HG03135 (cell line): Measurements from ENCODE around the gene TMEM59.

ENCODE experiments used
- ATAC-seq: cut with Tn5 transposase; IDR thresholded peaks from one replicate; pipeline ENCODE4 v1.9.1; 2021; ENCODE audit warnings: mild to moderate bottlenecking, moderate library complexity; ENCODE audit not compliant: unreplicated experiment

TMEM59 gene

DNA sequence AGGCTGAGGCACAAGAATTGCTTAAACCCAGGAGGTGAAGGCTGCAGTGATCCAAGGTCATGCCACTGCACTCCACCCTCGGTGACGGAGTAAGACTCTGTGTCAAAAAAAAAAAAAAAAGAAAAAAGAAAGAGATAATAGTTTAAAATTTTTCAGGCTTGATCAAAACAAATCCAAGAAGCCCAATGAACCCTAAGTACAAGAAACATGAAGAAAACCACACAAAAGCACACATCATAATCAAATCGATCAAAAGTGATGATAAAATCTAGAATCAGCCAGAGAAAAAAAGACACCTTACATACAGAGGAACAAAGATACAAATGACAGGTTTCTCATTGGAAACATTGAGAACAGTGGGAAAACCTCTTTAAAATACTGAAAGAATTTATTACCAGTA lies 66.5 kb downstream of the TMEM59 start:
- ATAC-seq = no peak

- ATAC-seq = no peak
These were observed 68.3 kb downstream of the TMEM59 start for GRCh38 chr1:53984726-53985125.

GRCh38 chr1:53982763-53983104 lies 70.3 kb downstream of the TMEM59 start:
- ATAC-seq = no peak

DNA sequence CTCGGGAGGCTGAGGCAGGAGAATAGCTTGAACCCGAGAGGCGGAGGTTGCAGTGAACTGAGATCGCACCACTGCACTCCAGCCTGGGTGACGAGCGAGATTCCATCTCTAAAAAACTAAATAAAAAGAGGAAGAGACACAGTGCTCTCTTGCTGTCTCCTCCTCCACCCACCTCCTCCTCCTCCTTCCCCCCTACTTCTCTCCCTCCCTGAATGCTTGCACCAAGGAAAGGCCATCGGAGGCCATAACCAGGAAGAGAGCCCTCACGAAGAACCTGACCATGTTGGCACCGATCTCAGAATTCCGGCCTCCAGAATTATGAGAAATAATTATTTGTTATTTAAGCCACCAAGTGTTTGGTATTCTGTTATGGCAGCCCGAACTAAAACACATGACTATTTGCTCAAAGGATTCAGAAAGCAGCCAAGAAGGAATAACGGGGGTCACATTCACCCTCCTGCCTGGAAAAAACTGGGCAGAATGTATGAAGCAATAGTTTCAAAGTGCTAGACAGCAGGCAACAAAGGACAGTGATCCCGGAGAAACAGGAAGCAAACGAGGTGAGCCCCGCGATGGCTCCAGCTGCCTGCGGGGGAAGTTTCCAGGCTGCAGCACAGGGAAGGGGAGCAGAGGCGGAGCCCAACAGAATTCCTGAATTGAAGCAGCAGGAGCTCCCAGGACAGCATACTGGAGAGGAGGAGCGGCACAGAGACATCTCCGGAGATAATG lies 70.8 kb downstream of the TMEM59 start:
- ATAC-seq = no peak

DNA sequence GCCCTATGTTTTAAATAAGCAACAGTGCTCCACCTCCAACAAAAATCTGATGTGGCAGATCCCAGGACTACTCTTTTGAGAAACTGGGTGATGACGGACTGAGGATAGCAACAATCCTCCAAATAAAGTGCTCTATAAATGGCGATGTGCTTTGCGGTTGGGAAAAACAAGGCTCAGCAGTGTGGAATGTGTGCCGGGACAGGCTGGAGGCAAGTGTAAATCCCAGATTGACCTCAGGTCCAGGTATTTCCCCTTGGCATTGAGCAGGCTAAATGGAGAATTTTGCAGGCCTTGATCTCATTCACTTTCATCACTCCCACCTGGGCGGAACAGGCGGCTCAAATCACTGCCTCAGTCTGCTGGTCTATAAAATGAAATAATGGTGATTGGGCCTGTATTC lies 71.8 kb downstream of the TMEM59 start:
- no peak for ATAC-seq

DNA sequence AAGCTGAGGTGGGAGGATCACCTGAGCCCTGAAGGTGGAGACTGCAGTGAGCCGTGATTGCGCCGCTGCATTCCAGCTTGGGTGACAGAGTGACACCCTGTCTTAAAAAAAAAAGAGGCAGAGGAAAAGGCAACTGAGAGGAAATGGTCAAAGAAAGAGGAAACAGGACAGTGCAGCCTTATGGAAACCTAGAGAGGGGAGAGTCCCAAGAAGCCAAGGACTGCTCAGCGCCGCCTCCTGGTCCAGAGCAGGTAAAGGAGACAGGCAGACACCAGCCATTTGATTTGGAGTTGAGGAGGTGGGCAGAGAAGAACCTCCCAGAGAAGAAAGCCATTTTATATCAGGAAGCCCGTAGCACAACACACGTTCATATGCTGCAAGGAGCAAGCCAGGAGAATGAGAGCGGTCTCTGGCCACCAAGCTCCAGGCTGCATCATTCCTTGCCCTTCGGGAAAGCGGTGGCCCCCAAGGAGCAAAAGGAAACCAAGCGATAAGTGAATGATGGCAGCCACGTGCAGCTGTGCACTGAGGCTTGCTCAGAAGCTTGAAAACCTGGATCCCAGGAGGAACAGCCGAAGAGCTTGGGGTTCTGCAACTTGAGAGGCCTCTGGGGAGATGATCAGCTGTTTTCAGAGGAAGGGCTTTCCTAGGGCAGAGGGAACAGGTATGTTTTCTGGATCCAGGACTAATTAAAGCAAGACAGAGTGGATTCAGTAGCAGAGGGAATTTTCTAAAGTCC lies 73.1 kb downstream of the TMEM59 start:
- no peak for ATAC-seq
